ENCODE data around the gene GJD2. TPM values are rescaled to one million over a fixed set of nuclear protein-coding genes. Genes with fewer than 3 reads are reported as not detected.

GJD2 gene
- not detected for total RNA-seq
- long read RNA-seq, result 0 reads

GRCh38 chr15:34754674-34755418 is at the start of gene GJD2:
GJD2 (minus strand) TSS chr15:34754998; CDS start chr15:34754488, 510 bp downstream.
- TF ChIP-seq CTCF (IDR thresholded peaks at IDR 0.05), result no peak
- Histone ChIP-seq H3K36me3 (no peaks in the 10 kb centered on the region), H3K4me3 (peak within 1 kb of the TSS; percentile 19), H3K4me1 (no peaks in the 10 kb centered on the region), H3K27me3 (peaks cover 55% of the 10 kb centered on the region), H3K9me3 (no peaks in the 10 kb centered on the region), H3K27ac (no peak within 1 kb of the TSS)
- ATAC-seq (peak; percentile 38), DNase-seq (no peak)
- intact Hi-C loops (cut with DNase I), result no loop called here

GRCh38 chr15:34804113-34804512 is 49.3 kb upstream of the GJD2 start:
- DNase-seq (no peak), ATAC-seq (no peak)
- no peaks in the 10 kb centered on the region for H3K4me1 ChIP-seq
- intact Hi-C loops (cut with DNase I), result no loop called here
- TF ChIP-seq CTCF (IDR thresholded peaks at IDR 0.05), result no peak
- H3K9me3 ChIP-seq, result no peaks in the 10 kb centered on the region
- no peak overlapping the region for H3K4me3 ChIP-seq
- no peaks in the 10 kb centered on the region for H3K36me3 ChIP-seq
- peaks cover 6% of the 10 kb centered on the region for H3K27me3 ChIP-seq
- no peak overlapping the region for H3K27ac ChIP-seq

- ATAC-seq (no peak), DNase-seq (no peak)
- intact Hi-C loops (cut with DNase I), result no loop called here
- H3K27ac ChIP-seq, result no peak overlapping the region
- H3K36me3 ChIP-seq, result no peaks in the 10 kb centered on the region
- no peaks in the 10 kb centered on the region for H3K4me1 ChIP-seq
- no peaks in the 10 kb centered on the region for H3K9me3 ChIP-seq
- H3K4me3 ChIP-seq, result no peak overlapping the region
- no peak for TF ChIP-seq CTCF (IDR thresholded peaks at IDR 0.05)
- H3K27me3 ChIP-seq, result peaks cover 6% of the 10 kb centered on the region
Observed at GRCh38 chr15:34802803-34803750, 48.3 kb upstream of the GJD2 start.

GRCh38 chr15:34802371-34802770 is 47.6 kb upstream of the GJD2 start:
- no peaks in the 10 kb centered on the region for H3K9me3 ChIP-seq
- H3K4me1 ChIP-seq, result no peaks in the 10 kb centered on the region
- peaks cover 6% of the 10 kb centered on the region for H3K27me3 ChIP-seq
- TF ChIP-seq CTCF (IDR thresholded peaks at IDR 0.05), result no peak
- no peak overlapping the region for H3K4me3 ChIP-seq
- intact Hi-C loops (cut with DNase I), result no loop called here
- ATAC-seq (no peak), DNase-seq (no peak)
- H3K36me3 ChIP-seq, result no peaks in the 10 kb centered on the region
- no peak overlapping the region for H3K27ac ChIP-seq

GRCh38 chr15:34799149-34800101 is 44.6 kb upstream of the GJD2 start:
- no peak for ATAC-seq
- Histone ChIP-seq H3K27ac (no peak overlapping the region), H3K4me3 (no peak overlapping the region), H3K9me3 (no peaks in the 10 kb centered on the region), H3K27me3 (peaks cover 15% of the 10 kb centered on the region), H3K36me3 (no peaks in the 10 kb centered on the region), H3K4me1 (no peaks in the 10 kb centered on the region)
- no peak for DNase-seq
- intact Hi-C loops (cut with DNase I), result no loop called here
- TF ChIP-seq CTCF (IDR thresholded peaks at IDR 0.05), result no peak

All from upper lobe of right lung (tissue), 1 donor.